Ecto neural progenitor cell (in vitro differentiated cells): ENCODE results near the gene RHBDF2.

Source experiments
- DNase-seq: peaks from one replicate; pipeline ENCODE4 v3.0.0-alpha.2; 2018; ENCODE audit warnings: low spot score

RHBDF2 gene

GRCh38 chr17:76479515-76480060, 21.6 kb downstream of the RHBDF2 start:
- DNase-seq, result no peak

- DNase-seq, result no peak
These were observed 22.3 kb downstream of the RHBDF2 start for GRCh38 chr17:76478730-76479514.

GRCh38 chr17:76478097-76478496, 23.1 kb downstream of the RHBDF2 start:
- no peak for DNase-seq

- no peak for DNase-seq
These were observed 23.6 kb downstream of the RHBDF2 start for GRCh38 chr17:76477576-76477975.

- no peak for DNase-seq
These were observed 24.5 kb downstream of the RHBDF2 start for GRCh38 chr17:76476736-76477135.

- no peak for DNase-seq
These were observed 25.9 kb downstream of the RHBDF2 start for GRCh38 chr17:76475302-76475701.

- no peak for DNase-seq
These were observed 26.3 kb downstream of the RHBDF2 start for GRCh38 chr17:76474894-76475293.

GRCh38 chr17:76474238-76474637, 27.0 kb downstream of the RHBDF2 start:
- no peak for DNase-seq

- peak; percentile 81 for DNase-seq
These were observed 27.7 kb downstream of the RHBDF2 start for GRCh38 chr17:76473541-76473985.

GRCh38 chr17:76472726-76473125, 28.5 kb downstream of the RHBDF2 start:
- DNase-seq, result no peak

- DNase-seq, result no peak
These were observed 29.0 kb downstream of the RHBDF2 start for GRCh38 chr17:76472258-76472645.

- no peak for DNase-seq
These were observed 29.5 kb downstream of the RHBDF2 start for GRCh38 chr17:76471498-76472257.

GRCh38 chr17:76469991-76470739, 31.1 kb downstream of the RHBDF2 start:
- DNase-seq, result no peak

GRCh38 chr17:76469076-76469990, 31.9 kb downstream of the RHBDF2 start:
- peak; percentile 50 for DNase-seq

- peak; percentile 48 for DNase-seq
These were observed 32.6 kb downstream of the RHBDF2 start for GRCh38 chr17:76468634-76469010.

- DNase-seq, result peak; percentile 53
These were observed 33.2 kb downstream of the RHBDF2 start for GRCh38 chr17:76467809-76468633.

- peak; percentile 84 for DNase-seq
These were observed 33.9 kb downstream of the RHBDF2 start, which contains the start of gene AANAT for GRCh38 chr17:76467366-76467765. AANAT (plus strand) TSS chr17:76467603; CDS start chr17:76468747, 1,144 bp downstream.

GRCh38 chr17:76466775-76467130, 34.5 kb downstream of the RHBDF2 start:
- peak; percentile 57 for DNase-seq

- no peak for DNase-seq
These were observed 38.5 kb downstream of the RHBDF2 start for GRCh38 chr17:76462556-76463290.
